EH (cell line): ENCODE measurements around the gene PODNL1.

Experiments used
- DNase-seq: peaks from one replicate; pipeline ENCODE4 v3.0.0-alpha.2; 2015; ENCODE audit warnings: low read depth

Gene PODNL1

GRCh38 chr19:13958043-13958442, 19.8 kb upstream of the PODNL1 start:
- no peak for DNase-seq

DNA sequence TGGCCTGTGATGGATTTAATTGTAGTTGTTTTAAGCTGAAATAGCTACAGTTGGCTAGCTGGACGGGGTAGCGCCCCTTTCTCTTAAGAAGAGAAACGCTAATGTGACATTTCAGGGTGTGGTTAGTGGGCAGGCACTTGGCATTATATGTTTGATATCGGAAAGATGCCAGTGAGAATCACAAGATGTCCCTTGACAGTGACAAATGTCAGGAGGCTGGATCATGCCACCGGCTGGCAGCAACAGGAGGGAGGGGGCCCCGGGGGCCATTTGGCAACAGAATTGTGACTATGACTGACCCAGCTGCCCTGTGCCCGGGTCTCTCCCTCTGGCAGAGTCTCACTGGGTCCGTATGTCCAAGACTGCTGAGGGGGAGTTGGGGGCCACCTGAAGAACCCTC, 18.8 kb upstream of the PODNL1 start:
- no peak for DNase-seq

- DNase-seq: no peak
Measured at GRCh38 chr19:13956365-13956744, 18.1 kb upstream of the PODNL1 start.

DNA sequence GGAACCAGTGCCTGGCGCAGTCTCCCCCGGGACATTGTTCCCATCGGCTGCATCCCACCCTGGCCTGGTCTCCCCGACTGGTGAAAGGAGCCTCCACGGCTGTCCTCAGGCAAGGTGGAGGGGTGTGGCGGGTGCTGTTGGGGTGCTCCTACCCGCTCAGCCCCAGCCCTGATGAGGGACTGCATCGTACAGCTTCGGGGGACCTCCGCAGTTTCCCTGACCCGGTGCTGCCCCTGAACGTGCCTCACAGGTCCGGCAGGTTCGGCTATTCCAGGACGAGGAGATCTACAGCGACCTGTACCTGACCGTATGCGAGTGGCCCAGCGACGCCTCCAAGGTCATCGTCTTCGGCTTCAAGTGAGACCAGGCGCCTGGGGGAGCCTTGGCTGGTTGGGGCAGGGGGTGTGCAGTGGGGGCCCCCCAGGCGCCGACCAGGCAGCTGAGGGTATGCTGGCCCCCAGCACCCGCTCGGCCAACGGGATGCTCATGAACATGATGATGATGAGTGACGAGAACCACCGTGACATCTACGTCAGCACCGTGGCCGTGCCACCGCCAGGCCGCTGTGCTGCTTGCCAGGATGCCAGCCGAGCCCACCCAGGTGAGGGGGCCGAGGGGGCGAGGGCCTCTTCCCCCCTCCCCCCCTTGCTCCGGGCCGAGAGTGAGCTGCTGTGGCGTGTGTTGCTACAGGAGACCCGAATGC, 17.6 kb upstream of the PODNL1 start:
- no peak for DNase-seq

- no peak for DNase-seq
Measured at GRCh38 chr19:13954185-13954584, 16.0 kb upstream of the PODNL1 start.

GRCh38 chr19:13952931-13953531, 14.8 kb upstream of the PODNL1 start:
- DNase-seq: peak; percentile 80

GRCh38 chr19:13952154-13952930, 14.1 kb upstream of the PODNL1 start, which contains the start of gene DCAF15:
Gene DCAF15, plus strand, starts transcription at chr19:13952509. Its CDS starts 4 bp downstream, at chr19:13952513.
- peak; percentile 100 for DNase-seq

DNA sequence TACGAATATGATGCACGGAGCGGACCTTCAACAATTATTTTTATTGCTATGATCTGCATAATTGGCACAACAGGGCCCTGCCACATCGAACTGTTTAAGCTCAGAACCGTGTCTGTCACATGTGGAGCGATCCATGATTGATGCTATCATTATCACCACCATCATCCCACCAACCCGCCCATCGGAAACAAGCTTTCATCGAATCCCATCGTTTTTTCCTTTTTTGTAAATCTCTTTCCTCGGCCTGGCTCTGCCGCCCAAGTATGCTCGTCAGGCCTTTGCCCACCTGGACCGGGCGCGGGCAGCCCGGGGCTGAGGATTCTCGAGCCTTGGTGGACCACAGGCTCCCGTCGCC, 13.6 kb upstream of the PODNL1 start:
- no peak for DNase-seq

DNA sequence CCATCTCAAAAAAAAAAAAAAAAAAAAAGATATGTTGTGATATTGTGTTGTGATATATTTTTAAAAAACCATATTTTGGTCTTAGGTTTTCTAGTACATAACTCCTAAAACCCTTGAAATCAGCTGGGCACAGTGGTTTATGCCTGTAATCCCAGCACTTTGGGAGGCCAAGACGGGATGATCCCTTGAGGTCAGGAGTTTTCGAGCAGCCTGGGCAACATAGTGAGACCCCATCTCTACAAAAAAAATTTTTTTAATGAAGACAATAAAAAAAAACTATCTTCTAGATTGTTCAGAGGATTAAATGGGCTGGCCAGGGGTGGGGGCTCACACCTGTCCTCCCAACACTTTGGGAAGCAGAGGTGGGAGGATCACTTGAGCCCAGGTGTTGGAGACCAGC, 12.8 kb upstream of the PODNL1 start:
- DNase-seq: no peak

DNA sequence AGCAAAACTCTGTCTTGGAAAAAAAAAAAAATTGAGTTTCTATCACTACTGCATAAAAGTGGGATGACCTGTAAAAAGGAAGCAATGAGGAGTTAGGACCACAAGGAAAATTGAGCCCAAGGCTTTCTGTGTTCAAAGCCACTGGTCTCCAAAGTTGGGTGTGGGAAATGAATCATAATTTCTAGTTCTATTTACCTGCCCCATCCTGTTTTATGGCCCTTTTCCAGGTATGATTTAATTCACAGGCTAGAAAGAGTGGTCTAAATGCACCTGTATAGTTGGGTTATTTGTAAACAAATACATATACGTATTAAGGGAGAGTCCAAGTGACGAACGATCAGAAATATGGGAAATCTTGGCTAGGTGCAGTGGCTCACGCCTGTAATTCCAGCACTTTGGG, 8.2 kb upstream of the PODNL1 start:
- DNase-seq: no peak

DNA sequence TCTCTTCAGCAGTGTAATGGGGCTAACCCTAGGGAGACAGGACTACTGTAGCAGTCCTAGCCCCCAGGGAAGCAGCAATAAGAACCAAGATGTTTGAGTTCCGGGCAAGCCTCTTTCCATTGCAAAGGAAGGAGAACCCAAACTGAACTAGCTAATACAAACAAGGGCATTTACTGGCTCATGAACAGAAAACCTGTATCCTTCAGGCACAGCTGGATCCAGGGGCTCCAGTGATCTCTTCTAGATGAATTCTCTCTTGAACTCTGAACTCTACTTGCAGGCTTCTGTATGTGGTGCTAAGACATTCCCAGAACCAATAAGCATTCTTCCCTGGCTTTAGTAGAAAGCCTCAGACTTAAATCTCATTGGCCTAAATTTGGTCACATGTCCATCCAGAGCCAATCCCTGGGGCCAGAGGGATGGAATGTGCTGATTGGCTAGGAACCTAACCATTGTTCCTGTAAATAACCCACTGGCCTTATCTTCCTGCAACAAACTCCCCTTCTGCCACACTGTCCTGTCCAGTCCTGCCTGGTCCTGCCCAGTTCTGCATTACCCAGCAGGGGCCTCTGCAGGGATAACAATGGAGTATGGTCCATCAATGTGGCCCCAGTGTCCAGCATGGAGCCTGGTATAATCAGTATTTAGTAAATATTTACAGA, 3.9 kb upstream of the PODNL1 start:
- DNase-seq: peak; percentile 20

DNA sequence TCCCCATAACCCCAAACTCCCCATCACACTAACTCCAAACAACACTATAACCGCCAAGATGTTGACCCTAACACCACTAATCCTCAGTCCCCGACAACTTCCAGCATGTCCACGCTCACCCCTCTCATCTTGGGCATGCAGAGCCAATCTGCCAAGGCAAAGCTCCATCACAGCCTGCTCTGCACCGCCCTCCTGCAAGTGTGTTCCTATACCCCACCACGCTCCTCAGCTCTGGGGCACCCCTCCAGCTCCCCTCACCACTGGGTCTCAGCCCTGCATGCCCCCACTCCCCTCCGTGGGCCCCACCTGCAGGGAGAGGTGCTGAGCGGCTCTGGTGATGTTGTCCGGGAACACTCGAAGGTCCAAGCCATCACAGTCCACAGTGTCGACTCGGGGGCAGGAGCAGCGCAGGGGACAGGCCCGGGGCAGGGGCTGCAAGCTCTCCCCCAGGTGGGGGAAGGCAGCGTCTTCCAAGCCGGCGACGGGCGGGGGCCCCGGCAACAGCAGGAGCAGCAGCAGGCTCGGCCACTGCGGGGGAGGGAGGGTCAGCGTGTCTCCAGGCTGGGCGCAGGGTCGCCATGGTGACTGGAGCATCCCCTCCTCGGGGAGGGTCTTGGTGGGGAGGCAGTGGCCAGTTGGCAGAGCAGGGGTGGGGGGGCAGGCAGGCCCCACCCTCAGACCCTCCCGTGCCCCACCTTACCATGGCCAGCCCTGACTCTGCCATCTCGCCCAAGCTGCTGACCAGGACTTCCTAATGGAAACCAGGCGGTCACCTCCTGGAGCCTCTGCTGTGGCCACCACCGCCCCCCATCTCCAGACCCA, 527 bp downstream of the PODNL1 start:
- DNase-seq: peak; percentile 21

DNA sequence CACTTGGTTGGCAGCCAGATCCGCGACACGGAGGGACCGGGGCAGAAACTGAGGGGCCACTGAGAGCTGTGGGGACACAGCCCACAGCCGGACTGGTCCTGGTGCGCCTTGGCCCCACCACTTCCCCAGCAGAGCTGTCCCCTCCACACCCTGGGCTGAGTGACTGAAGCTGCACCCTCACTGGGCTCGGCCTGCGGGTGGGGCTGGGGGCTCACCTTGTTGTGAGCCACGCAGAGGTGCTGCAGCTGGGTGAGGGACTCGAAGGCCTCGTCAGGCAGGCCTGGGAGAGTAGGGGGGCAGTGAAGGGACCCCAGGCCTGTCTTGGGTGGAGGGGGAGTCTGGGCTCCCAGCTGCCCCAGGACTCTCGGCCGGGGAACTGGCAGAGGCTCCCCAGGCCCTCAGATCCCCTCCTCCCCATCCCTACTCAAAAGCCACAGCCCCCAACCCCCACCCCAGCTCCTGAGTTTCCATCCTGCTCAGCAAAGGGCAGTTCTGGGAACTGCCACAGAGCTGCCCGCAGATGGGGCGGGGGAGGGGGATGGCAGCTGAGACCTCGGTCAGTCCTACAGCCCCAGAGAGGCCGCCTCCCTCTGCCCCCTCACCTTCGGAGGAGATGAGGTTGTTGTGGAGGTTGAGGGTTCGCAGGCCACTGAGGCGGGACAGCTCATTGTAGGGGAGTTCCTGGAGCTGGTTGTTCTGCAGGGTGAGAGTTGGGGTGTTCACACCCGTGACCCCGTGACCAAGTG, 2.3 kb downstream of the PODNL1 start:
- DNase-seq: no peak

DNA sequence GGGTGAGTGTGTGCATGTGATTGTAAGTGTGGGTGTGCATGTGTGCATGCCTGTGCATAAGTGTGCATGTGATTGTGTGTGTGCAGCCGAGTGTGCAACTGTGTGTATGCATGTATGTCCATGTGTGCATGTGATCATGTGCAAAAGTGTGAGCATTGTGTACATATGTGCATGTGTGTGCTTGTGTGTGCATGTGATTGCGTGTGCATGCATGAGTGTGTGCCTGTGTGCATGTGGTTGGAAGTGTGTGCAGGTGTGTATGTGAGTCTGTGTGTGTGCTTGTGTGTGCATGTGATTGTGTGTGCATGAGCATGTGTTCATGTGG, 3.5 kb downstream of the PODNL1 start:
- DNase-seq: no peak

DNA sequence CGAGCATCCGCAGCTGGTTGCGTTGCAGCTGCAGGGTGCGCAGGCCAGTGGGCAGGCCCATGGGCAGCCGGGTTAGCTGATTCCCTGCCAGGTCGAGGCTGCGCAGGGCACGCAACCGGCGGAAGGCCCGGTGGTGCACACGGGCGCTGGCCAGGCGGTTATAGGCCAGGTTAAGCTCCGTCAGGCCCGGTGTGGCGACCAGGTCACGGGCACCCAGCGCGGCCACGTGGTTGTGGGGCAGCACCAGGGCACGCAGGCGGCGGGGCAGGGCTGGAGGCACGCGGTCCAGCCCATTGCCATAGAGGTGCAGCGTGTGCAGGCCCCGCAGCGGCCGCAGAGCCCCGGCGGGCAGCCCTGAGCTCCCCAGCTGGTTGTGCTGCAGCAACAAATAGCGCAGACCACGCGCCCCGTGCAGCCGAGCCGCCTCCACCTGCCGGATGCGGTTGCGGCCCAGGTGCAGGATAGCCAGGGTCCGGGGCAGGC, 5.3 kb downstream of the PODNL1 start:
- DNase-seq: no peak

GRCh38 chr19:13932149-13932637, 6.0 kb downstream of the PODNL1 start:
- no peak for DNase-seq

DNA sequence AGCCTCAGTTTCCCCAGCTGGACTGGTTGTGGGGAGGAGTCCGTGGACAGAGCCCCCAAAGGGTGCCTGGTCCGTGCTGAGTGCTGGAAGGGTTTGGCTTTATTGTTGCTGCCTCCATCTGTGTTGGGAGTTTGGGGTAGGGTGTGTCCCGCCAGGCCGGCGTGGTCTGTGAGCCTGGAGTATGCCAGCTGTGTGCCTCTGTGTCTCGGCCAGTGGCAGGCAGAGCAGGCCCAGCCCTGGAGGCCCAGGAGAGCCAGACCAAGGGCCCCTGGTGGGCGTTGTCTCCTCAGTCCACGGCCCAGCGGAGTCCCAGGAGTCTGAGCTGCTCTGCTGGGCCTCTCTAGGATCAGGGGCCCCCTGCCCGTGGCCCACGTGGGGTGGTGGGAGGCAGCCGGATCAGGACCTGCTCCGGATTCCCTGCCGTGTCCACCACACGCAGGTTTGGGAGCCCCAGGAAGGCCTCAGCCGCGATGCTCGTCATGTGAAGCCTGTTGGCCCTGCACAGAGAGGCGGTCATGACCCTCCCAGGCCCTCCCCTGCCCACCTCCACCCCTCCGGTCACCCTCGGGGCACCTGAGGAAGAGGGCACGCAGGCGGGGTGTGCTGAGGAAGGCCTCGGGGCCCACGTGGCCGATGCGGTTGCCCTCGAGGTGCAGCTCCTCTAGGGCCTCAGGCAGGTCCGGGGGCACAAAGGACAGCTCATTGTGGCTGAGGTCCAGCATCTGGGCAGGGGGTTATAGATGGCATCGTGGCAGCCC, 6.6 kb downstream of the PODNL1 start:
- DNase-seq: no peak

DNA sequence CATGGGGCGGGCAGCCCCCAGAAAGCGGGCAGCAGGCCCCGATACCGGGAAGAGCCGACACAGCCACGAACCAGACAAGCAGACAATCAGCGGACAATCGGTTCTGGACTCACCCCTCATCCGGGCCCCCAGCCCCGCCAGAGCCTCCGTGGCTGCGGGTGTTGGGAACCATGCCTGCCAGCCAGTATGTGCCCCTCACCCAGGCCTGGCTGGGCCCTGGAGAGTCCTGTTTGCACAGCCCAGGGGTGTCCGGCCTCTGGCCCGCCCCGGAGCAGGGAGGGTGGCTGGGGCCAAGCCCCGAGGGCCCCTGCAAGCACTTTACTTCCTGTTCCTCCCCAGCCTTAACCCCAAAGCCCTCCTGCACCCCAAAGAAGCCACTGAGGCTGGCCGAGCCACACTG, 7.8 kb downstream of the PODNL1 start:
- no peak for DNase-seq

- no peak for DNase-seq
Measured at GRCh38 chr19:13929956-13930355, 8.3 kb downstream of the PODNL1 start.

GRCh38 chr19:13929340-13929739, 8.9 kb downstream of the PODNL1 start:
- no peak for DNase-seq
